PC-9 (cell line): ENCODE measurements around the gene CDC37. TPM values are rescaled to one million over a fixed set of nuclear protein-coding genes. Genes with fewer than 3 reads are reported as not detected.

Experiments
- BruUV-seq: library from RNA; stranded (reverse); fragments of 400-500 nt; replicated peaks from 2 replicates; lab custom pipeline; 2021; lab: Mats Ljungman, UMichigan
- CTCF ChIA-PET: fragments of 300-600 bp; sonication (Branson Sonifier 250); formaldehyde crosslinking; loops from one replicate; lab custom pipeline; 2022; ENCODE audit warnings: antibody characterized with exemption; lab: Charles Lee
- POLR2A ChIA-PET: fragments of 300-600 bp; sonication (Branson Sonifier 250); formaldehyde crosslinking; loops from one replicate; lab custom pipeline; 2022; ENCODE audit warnings: antibody characterized with exemption; ENCODE audit not compliant: unreplicated experiment; lab: Charles Lee
- DNase-seq, 2 experiments: peaks; one replicate each; pipeline versions ENCODE4 v3.0.0 to v3.0.0-alpha.2; 2015 to 2022; ENCODE audit warnings: mixed read lengths in 1 of 2
- H2AFZ ChIP-seq: fragments of 200-600 bp; sonication (generic); 2 replicates; pipeline ENCODE4 v1.8.1; 2017; ENCODE audit warnings: antibody characterized with exemption
- H3F3A ChIP-seq: fragments of 200-600 bp; sonication (generic); 2 replicates; pipeline ENCODE4 v1.8.1; 2017; ENCODE audit warnings: antibody characterized with exemption, mild to moderate bottlenecking, low read depth; ENCODE audit not compliant: insufficient read depth
- H3K27ac ChIP-seq: fragments of 200-600 bp; sonication (generic); 2 replicates; pipeline ENCODE4 v1.6.1; 2016; ENCODE audit warnings: mixed run types
- H3K27me3 ChIP-seq: fragments of 200-600 bp; sonication (generic); 2 replicates; pipeline ENCODE4 v1.6.1; 2016; ENCODE audit warnings: low read depth, mixed run types; ENCODE audit not compliant: insufficient read depth
- H3K36me3 ChIP-seq: fragments of 200-600 bp; sonication (generic); 2 replicates; pipeline ENCODE4 v1.6.1; 2016; ENCODE audit warnings: low read depth, mixed run types
- H3K4me1 ChIP-seq: fragments of 200-600 bp; sonication (generic); replicated peaks from 2 replicates; pipeline ENCODE4 v1.6.1; 2016; ENCODE audit warnings: mixed run types; ENCODE audit not compliant: insufficient read depth
- H3K4me2 ChIP-seq: fragments of 200-600 bp; sonication (generic); 2 replicates; pipeline ENCODE4 v1.6.1; 2017; ENCODE audit warnings: mixed run types
- H3K4me3 ChIP-seq: fragments of 200-600 bp; sonication (generic); 2 replicates; pipeline ENCODE4 v1.6.1; 2016; ENCODE audit warnings: mixed run types
- H3K79me2 ChIP-seq: fragments of 200-600 bp; sonication (generic); 2 replicates; pipeline ENCODE4 v1.6.1; 2017; ENCODE audit warnings: low read depth, mixed run types
- H3K9me2 ChIP-seq: fragments of 200-600 bp; sonication (generic); 2 replicates; pipeline ENCODE4 v1.8.1; 2017; ENCODE audit warnings: mild to moderate bottlenecking; ENCODE audit not compliant: insufficient read depth
- H3K9me3 ChIP-seq: fragments of 200-600 bp; sonication (generic); 2 replicates; pipeline ENCODE4 v1.8.1; 2016; ENCODE audit warnings: low read depth; ENCODE audit not compliant: insufficient read depth
- H4K20me1 ChIP-seq: fragments of 200-600 bp; sonication (generic); 2 replicates; pipeline ENCODE4 v1.8.1; 2017; ENCODE audit not compliant: insufficient read depth
- CTCF ChIP-seq: fragments of 200-600 bp; sonication (generic); conservative IDR thresholded peaks from 2 replicates; pipeline ENCODE4 v1.6.1; 2017; ENCODE audit warnings: mixed run types, antibody characterized with exemption, mild to moderate bottlenecking, moderate library complexity
- EZH2 ChIP-seq: fragments of 200-600 bp; sonication (generic); IDR thresholded peaks from 2 replicates; pipeline ENCODE4 v1.8.0; 2017; ENCODE audit warnings: antibody characterized with exemption, low read depth
- intact Hi-C: fragments of 100-400 bp; cut with micrococcal nuclease; formaldehyde crosslinking; loops from one replicate; pipeline ENCODE4 v1.10.0; 2022; ENCODE audit not compliant: unreplicated experiment
- total RNA-seq: library from RNA; stranded (reverse); gene quantifications from 2 replicates; pipeline ENCODE4 v1.2.3, GENCODE V29; 2021

CDC37 gene
- total RNA-seq, 1 experiment from 2014 or later: 191 TPM

- CTCF ChIA-PET: no interaction called here
- POLR2A ChIA-PET: no interaction called here
- Histone ChIP-seq H3K9me2 (no peaks in the 10 kb centered on the region), H3K36me3 (peaks cover 13% of the 10 kb centered on the region; the same call in 1 of the 2 replicates), H3K79me2 (no peaks in the 10 kb centered on the region), H3F3A (peaks cover 7% of the 10 kb centered on the region; the same call in 1 of the 2 replicates), H3K9me3 (no peaks in the 10 kb centered on the region), H3K4me1 (no peaks in the 10 kb centered on the region), H3K4me3 (no peak overlapping the region), H3K4me2 (no peak overlapping the region), H2AFZ (no peak overlapping the region), H3K27me3 (no peaks in the 10 kb centered on the region), H4K20me1 (no peaks in the 10 kb centered on the region), H3K27ac (no peak overlapping the region)
- intact Hi-C loops: no loop called here
- TF ChIP-seq CTCF: no peak
- no peak for DNase-seq
- no TSS peak for BruUV-seq
Observed at GRCh38 chr19:10353793-10354391, 49.5 kb downstream of the CDC37 start.

- Histone ChIP-seq H3K27ac (no peak overlapping the region), H3K9me2 (no peaks in the 10 kb centered on the region), H3K9me3 (no peaks in the 10 kb centered on the region), H3K4me3 (no peak overlapping the region), H3K79me2 (no peaks in the 10 kb centered on the region), H4K20me1 (no peaks in the 10 kb centered on the region), H3K4me2 (no peak overlapping the region), H3K36me3 (peaks cover 13% of the 10 kb centered on the region; the same call in 1 of the 2 replicates), H2AFZ (no peak overlapping the region), H3F3A (peaks cover 9% of the 10 kb centered on the region; the same call in 1 of the 2 replicates), H3K4me1 (no peaks in the 10 kb centered on the region), H3K27me3 (no peaks in the 10 kb centered on the region)
- intact Hi-C loops: no loop called here
- no peak for DNase-seq
- POLR2A ChIA-PET: no interaction called here
- TF ChIP-seq CTCF: no peak
- BruUV-seq: no TSS peak
- CTCF ChIA-PET: no interaction called here
Observed at GRCh38 chr19:10352764-10353671, 50.3 kb downstream of the CDC37 start.

- CTCF ChIA-PET: interaction anchor here (0.7 kb wide), 1 partner anchor 36 kb away, joined by 3 read pairs; no protein-coding TSS in a partner anchor
- POLR2A ChIA-PET: no interaction called here
- H3K4me2 ChIP-seq: no peak overlapping the region
Observed at GRCh38 chr19:10346509-10346908, 56.8 kb downstream of the CDC37 start.

More at GRCh38 chr19:10346509-10346908, 56.8 kb downstream of the CDC37 start:
- Histone ChIP-seq H2AFZ (no peak overlapping the region), H3K9me2 (no peaks in the 10 kb centered on the region), H3K36me3 (no peaks in the 10 kb centered on the region), H3K79me2 (no peaks in the 10 kb centered on the region), H3K27me3 (no peaks in the 10 kb centered on the region), H4K20me1 (no peaks in the 10 kb centered on the region), H3K4me3 (no peak overlapping the region), H3F3A (peaks cover 13% of the 10 kb centered on the region; the same call in 1 of the 2 replicates), H3K4me1 (no peaks in the 10 kb centered on the region), H3K27ac (no peak overlapping the region), H3K9me3 (no peaks in the 10 kb centered on the region)
- no peak for DNase-seq
- intact Hi-C loops: no loop called here
- no TSS peak for BruUV-seq
- TF ChIP-seq CTCF (no peak), EZH2 (no peak)
